Kidney (tissue), 14 donors: Measurements from ENCODE around the gene MYADM. TPM values are rescaled to one million over a fixed set of nuclear protein-coding genes. Genes with fewer than 3 reads are reported as not detected.

Experiments used
- DNase-seq, 5 donors: peaks; one replicate each; pipeline ENCODE4 v3.0.0-alpha.2; 2013 to 2020
- FAIRE-seq: peaks from 2 replicates; lab custom pipeline; 2012; peaks lifted over from hg19 to GRCh38; lab: Jason Lieb, UNC
- H3K27ac ChIP-seq, 2 donors: one replicate each; pipeline ENCODE4 v1.7.0; 2013; ENCODE audit warnings: low read depth in 2 of 2, low read length in 2 of 2, inconsistent platforms in 1 of 2
- H3K27me3 ChIP-seq: one replicate; pipeline ENCODE4 v1.7.1; 2013; ENCODE audit warnings: low read length, inconsistent platforms; ENCODE audit not compliant: control insufficient read depth, insufficient read depth
- H3K36me3 ChIP-seq, 3 donors: one replicate each; pipeline versions ENCODE4 v1.7.0 to v1.7.1; 2013; ENCODE audit warnings: low read length in 3 of 3, control low read depth in 1 of 3, inconsistent platforms in 1 of 3; ENCODE audit not compliant: insufficient read depth in 3 of 3, control insufficient read depth in 2 of 3
- H3K4me1 ChIP-seq, 3 donors: one replicate each; pipeline versions ENCODE4 v1.7.0 to v1.7.1; 2013; ENCODE audit warnings: low read length in 3 of 3, inconsistent platforms in 1 of 3, low read depth in 1 of 3; ENCODE audit not compliant: control insufficient read depth in 2 of 3, insufficient read depth in 2 of 3
- H3K4me3 ChIP-seq, 3 donors: one replicate each; pipeline versions ENCODE4 v1.7.0 to v1.8.1; 2013; ENCODE audit warnings: low read length in 3 of 3, control low read depth in 1 of 3, inconsistent platforms in 1 of 3
- H3K9ac ChIP-seq, 3 donors: one replicate each; pipeline versions ENCODE4 v1.7.0 to v1.7.1; 2013; ENCODE audit warnings: low read length in 3 of 3, control low read depth in 1 of 3, inconsistent platforms in 1 of 3
- H3K9me3 ChIP-seq, 3 donors: one replicate each; pipeline versions ENCODE4 v1.7.0 to v1.7.1; 2013; ENCODE audit warnings: low read length in 3 of 3, control low read depth in 1 of 3, inconsistent platforms in 1 of 3; ENCODE audit not compliant: control insufficient read depth in 2 of 3, insufficient read depth in 1 of 3
- intact Hi-C: fragments of 100-400 bp; cut with DNase I; formaldehyde crosslinking; loops from one replicate; pipeline ENCODE4 v1.11.1; 2022
- polyA plus RNA-seq: library from polyadenylated mRNA; stranded (reverse); fragments of 350-450 nt; fragmentation: Illumina TruSeq; extraction: RNeasy Lipid Tissue Mini Kit (QIAGEN cat#74804); gene quantifications from one replicate; pipeline ENCODE4 v1.2.3, GENCODE V29; 2014; ENCODE audit warnings: low read depth, low replicate concordance; ENCODE audit not compliant: insufficient read depth
- total RNA-seq: library from RNA; stranded (reverse); fragmentation: NEBNext Ultra II Directional; extraction: Animal tissue kit (Norgen Biotek cat#: 25700); gene quantifications from one replicate; pipeline ENCODE4 v1.2.1, GENCODE V29; 2021
- TF ChIP-seq, protein P1 (sequence below): IDR thresholded peaks from 3 replicates; pipeline ENCODE4 v1.5.1; 2012; ENCODE audit warnings: mild to moderate bottlenecking, moderate library complexity, borderline replicate concordance; ENCODE audit not compliant: insufficient read depth; ENCODE audit errors: extremely low read depth
- donor health status: control.
- donor health status: control.
- donor health status: control.
- donor health status: control.
- donor health status: control.
- donor health status: DM: yes; HTN: yes; CAD: no.
- donor health status: Normal renal cell carcinoma (clear cell type).

MYADM gene
- total and polyA plus RNA-seq, 2 donors from 2014 or later = 13.1 to 90.3 TPM

DNA sequence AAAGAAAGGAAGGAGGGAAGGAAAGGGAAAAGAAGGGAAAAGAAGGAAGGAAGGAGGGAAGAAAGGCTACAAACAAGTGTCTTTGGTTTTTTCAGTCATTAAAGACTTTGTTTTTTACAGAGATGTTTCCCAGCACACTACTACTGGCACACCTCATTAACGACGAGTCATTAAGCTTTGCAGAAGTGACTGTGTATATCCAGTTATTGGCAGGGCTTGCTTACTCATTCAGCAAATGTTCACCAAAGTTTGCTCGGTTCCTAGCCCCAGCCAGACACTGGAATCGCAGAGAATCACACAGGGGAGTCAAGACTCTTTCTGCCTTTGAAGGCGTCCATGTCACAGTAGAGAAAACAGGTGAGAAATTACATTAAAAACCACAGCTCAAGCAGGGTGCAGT, 47.8 kb upstream of the MYADM start:
- no peak overlapping the region for H3K27ac ChIP-seq
- H3K4me1 ChIP-seq = no peaks in the 10 kb centered on the region
- H3K36me3 ChIP-seq = no peaks in the 10 kb centered on the region
- FAIRE-seq = no peak
- TF ChIP-seq, protein P1, sequence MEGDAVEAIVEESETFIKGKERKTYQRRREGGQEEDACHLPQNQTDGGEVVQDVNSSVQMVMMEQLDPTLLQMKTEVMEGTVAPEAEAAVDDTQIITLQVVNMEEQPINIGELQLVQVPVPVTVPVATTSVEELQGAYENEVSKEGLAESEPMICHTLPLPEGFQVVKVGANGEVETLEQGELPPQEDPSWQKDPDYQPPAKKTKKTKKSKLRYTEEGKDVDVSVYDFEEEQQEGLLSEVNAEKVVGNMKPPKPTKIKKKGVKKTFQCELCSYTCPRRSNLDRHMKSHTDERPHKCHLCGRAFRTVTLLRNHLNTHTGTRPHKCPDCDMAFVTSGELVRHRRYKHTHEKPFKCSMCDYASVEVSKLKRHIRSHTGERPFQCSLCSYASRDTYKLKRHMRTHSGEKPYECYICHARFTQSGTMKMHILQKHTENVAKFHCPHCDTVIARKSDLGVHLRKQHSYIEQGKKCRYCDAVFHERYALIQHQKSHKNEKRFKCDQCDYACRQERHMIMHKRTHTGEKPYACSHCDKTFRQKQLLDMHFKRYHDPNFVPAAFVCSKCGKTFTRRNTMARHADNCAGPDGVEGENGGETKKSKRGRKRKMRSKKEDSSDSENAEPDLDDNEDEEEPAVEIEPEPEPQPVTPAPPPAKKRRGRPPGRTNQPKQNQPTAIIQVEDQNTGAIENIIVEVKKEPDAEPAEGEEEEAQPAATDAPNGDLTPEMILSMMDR = no peak
- H3K9ac ChIP-seq = no peak overlapping the region
- no peak overlapping the region for H3K4me3 ChIP-seq
- DNase-seq = no peak
- intact Hi-C loops = no loop called here
- no peaks in the 10 kb centered on the region for H3K27me3 ChIP-seq
- H3K9me3 ChIP-seq = no peaks in the 10 kb centered on the region

DNA sequence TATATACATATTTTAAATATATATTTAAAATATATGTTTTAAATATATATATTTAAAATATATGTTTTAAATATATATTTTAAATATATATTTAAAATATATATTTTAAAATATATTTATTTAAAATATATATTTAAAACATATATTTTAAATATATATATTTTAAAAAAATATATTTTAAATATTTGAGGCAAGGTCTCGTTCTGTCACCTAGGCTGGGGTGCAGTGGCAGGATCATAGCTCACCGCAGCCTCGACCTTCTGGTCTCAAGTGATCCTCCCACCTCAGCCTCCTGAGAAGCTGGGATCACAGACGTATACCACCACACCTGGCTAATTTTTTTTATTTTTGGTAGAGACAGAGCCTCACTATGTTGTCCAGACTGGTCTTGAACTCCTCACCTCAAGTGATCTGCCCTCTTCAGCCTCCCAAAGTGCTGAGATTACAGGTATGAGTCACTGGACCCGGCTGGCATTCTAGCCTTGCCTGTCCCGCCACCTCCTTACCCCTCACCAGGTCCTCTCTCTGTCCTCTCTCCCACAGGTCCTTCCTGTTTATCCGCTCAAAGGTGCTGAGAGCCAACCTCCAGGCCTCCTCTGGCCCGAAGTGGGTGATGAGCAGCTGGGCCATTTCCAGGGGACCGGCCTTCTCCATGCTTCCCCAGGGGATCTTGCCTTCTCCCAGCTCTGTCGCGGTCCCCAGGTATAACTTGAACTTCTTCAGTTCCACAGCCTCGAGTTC, 44.1 kb upstream of the MYADM start:
- TF ChIP-seq, protein P1 = no peak
- Histone ChIP-seq H3K9ac (no peak overlapping the region), H3K4me1 (no peaks in the 10 kb centered on the region), H3K36me3 (no peaks in the 10 kb centered on the region), H3K4me3 (no peak overlapping the region), H3K27me3 (no peaks in the 10 kb centered on the region), H3K9me3 (no peaks in the 10 kb centered on the region), H3K27ac (no peak overlapping the region)
- intact Hi-C loops = no loop called here
- FAIRE-seq = no peak
- DNase-seq = no peak

DNA sequence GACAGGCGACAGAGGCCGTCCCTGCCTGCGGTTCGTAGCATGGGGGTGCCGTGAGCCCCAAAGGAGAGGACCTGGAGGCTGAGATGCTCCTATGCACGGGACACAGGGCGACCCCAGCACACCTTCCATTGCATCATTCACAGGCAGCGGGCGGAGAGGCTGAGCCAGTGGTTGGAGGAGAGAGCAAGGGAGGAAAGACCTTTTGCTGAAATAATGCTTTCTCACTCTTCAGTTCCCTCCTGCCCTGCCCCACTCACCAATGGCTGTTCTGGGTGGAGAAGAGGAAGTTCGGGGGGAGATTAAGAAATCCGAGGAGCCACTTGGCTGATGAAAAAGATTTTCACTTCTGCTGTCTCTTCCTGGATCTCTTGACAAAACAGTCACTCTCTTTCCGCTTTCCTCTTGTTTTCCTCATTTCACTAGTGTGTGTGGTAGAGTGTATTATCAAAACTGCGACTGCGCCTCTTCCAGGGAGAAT, 43.5 kb upstream of the MYADM start, which contains the start of gene NLRP12:
Gene NLRP12, minus strand, starts transcription at position 181 of the 478 bp plus-strand sequence. Its CDS starts 140 bp downstream, at position 41.
- Histone ChIP-seq H3K27me3 (no peaks in the 10 kb centered on the region), H3K9ac (no peak within 1 kb of the TSS), H3K9me3 (no peaks in the 10 kb centered on the region), H3K36me3 (no peaks in the 10 kb centered on the region), H3K4me3 (no peak within 1 kb of the TSS), H3K4me1 (no peaks in the 10 kb centered on the region), H3K27ac (no peak within 1 kb of the TSS)
- DNase-seq = peak in 2 of 5 donors; percentile 7 to 61
- TF ChIP-seq, protein P1 = no peak
- intact Hi-C loops = no loop called here
- no peak for FAIRE-seq
